Activated T-helper 2 cell treated with anti-CD3 and anti-CD28 coated beads, Interferon-gamma antibody, Interleukin-2, Interleukin-4, amounts not matched to agents 10 μg/mL and 5 μg/mL and 100 μg/mL, durations not matched to agents 14 hours and 24 hours and 36 hours (primary cell): Measurements from ENCODE around the gene GNB5. TPM values are rescaled to one million over a fixed set of nuclear protein-coding genes. Genes with fewer than 3 reads are reported as not detected.

Experiments used
- DNase-seq: peaks from one replicate; pipeline ENCODE4 v3.0.0; 2021; ENCODE audit warnings: low spot score
- H3K27ac Mint-ChIP-seq: one replicate; pipeline ENCODE4 v1.8.0; 2021; ENCODE audit warnings: mixed read lengths
- H3K27me3 Mint-ChIP-seq: one replicate; pipeline ENCODE4 v1.8.0; 2021; ENCODE audit warnings: low read depth, mixed read lengths
- H3K36me3 Mint-ChIP-seq: one replicate; pipeline ENCODE4 v1.8.0; 2021; ENCODE audit warnings: low read depth, mixed read lengths
- H3K4me1 Mint-ChIP-seq: one replicate; pipeline ENCODE4 v1.8.0; 2021; ENCODE audit warnings: low read depth, mixed read lengths
- H3K4me3 Mint-ChIP-seq: one replicate; pipeline ENCODE4 v1.8.0; 2021; ENCODE audit warnings: low read depth, mild to moderate bottlenecking, moderate library complexity, mixed read lengths
- H3K9me3 Mint-ChIP-seq: one replicate; pipeline ENCODE4 v1.8.0; 2021; ENCODE audit warnings: mixed read lengths
- intact Hi-C: fragments of 100-400 bp; cut with micrococcal nuclease; formaldehyde crosslinking; loops from one replicate; pipeline ENCODE4 v1.15.1; 2023
- total RNA-seq: library from RNA; stranded (reverse); gene quantifications from 2 replicates; pipeline ENCODE4 v1.2.3, GENCODE V29; 2022

Gene GNB5
- total RNA-seq, 1 donor from 2014 or later, result 25.8 TPM

GRCh38 chr15:52120488-52120887, 70.7 kb downstream of the GNB5 start:
- H3K36me3 Mint-ChIP-seq, result peaks cover 9% of the 10 kb centered on the region
- no peak overlapping the region for H3K4me3 Mint-ChIP-seq
- H3K4me1 Mint-ChIP-seq, result peaks cover 15% of the 10 kb centered on the region
- intact Hi-C loops, result no loop called here
- peaks cover 4% of the 10 kb centered on the region for H3K27me3 Mint-ChIP-seq
- H3K27ac Mint-ChIP-seq, result no peak overlapping the region
- H3K9me3 Mint-ChIP-seq, result no peaks in the 10 kb centered on the region
- no peak for DNase-seq

DNA sequence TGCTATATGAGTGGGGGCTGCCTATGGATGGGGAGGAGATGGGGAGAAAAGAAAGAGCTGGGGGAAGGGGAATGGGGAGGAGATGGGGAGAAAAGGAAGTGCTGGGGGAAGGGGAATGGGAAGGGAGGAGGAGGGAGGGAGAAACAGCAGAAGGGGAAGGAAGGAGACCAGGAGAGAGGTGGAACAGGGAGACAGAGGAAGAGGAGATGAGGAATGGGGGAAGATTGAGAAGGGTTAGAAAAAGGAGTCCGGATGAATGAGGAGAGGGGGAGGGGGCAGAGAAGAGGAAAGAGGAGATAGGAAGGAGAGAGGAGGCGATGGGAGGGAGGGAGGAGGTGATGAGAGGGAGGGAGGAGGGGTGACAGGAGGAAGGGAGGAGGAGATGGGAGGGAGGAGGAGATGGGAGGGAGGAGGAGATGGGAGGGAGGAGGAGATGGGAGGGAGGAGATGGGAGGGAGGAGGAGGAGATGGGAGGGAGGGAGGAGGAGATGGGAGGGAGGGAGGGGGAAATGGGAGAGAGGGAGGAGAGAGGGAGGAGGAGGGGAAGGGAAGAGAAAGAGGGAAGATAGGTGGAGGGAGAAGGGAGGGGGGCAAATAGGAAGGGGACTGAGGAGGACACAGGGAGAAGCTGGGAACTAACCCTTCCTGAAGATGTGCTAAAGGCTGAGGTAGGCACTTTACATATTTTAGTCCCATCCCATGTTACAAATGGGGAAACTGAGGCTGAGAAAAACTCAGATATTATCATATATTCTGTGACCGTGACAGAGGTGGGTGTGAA, 72.0 kb downstream of the GNB5 start:
- H3K27me3 Mint-ChIP-seq, result peaks cover 8% of the 10 kb centered on the region
- H3K4me3 Mint-ChIP-seq, result no peak overlapping the region
- DNase-seq, result no peak
- H3K4me1 Mint-ChIP-seq, result peaks cover 10% of the 10 kb centered on the region
- peaks cover 5% of the 10 kb centered on the region for H3K36me3 Mint-ChIP-seq
- H3K27ac Mint-ChIP-seq, result no peak overlapping the region
- intact Hi-C loops, result no loop called here
- no peaks in the 10 kb centered on the region for H3K9me3 Mint-ChIP-seq

- no peak overlapping the region for H3K4me3 Mint-ChIP-seq
- intact Hi-C loops, result no loop called here
These were observed 73.6 kb downstream of the GNB5 start for GRCh38 chr15:52117549-52117948.

GRCh38 chr15:52115598-52116427, 75.4 kb downstream of the GNB5 start:
- intact Hi-C loops, result no loop called here
- no peak for DNase-seq
- H3K9me3 Mint-ChIP-seq, result no peaks in the 10 kb centered on the region
- H3K4me1 Mint-ChIP-seq, result peaks cover 10% of the 10 kb centered on the region
- H3K27ac Mint-ChIP-seq, result no peak overlapping the region
- H3K36me3 Mint-ChIP-seq, result no peaks in the 10 kb centered on the region
- H3K4me3 Mint-ChIP-seq, result no peak overlapping the region
- H3K27me3 Mint-ChIP-seq, result peaks cover 20% of the 10 kb centered on the region

More at GRCh38 chr15:52117549-52117948, 73.6 kb downstream of the GNB5 start:
- peaks cover 12% of the 10 kb centered on the region for H3K27me3 Mint-ChIP-seq
- no peaks in the 10 kb centered on the region for H3K36me3 Mint-ChIP-seq
- no peak overlapping the region for H3K27ac Mint-ChIP-seq
- DNase-seq, result no peak
- H3K4me1 Mint-ChIP-seq, result peaks cover 10% of the 10 kb centered on the region
- H3K9me3 Mint-ChIP-seq, result no peaks in the 10 kb centered on the region

- H3K4me1 Mint-ChIP-seq, result peaks cover 16% of the 10 kb centered on the region
- H3K4me3 Mint-ChIP-seq, result no peak overlapping the region
- no peak overlapping the region for H3K27ac Mint-ChIP-seq
- H3K36me3 Mint-ChIP-seq, result no peaks in the 10 kb centered on the region
- intact Hi-C loops, result no loop called here
- DNase-seq, result no peak
- H3K9me3 Mint-ChIP-seq, result no peaks in the 10 kb centered on the region
- peaks cover 30% of the 10 kb centered on the region for H3K27me3 Mint-ChIP-seq
These were observed 76.7 kb downstream of the GNB5 start for GRCh38 chr15:52114261-52115055.

GRCh38 chr15:52113708-52114107, 77.5 kb downstream of the GNB5 start:
- peaks cover 16% of the 10 kb centered on the region for H3K4me1 Mint-ChIP-seq
- H3K36me3 Mint-ChIP-seq, result no peaks in the 10 kb centered on the region
- H3K4me3 Mint-ChIP-seq, result no peak overlapping the region
- intact Hi-C loops, result no loop called here
- no peaks in the 10 kb centered on the region for H3K9me3 Mint-ChIP-seq
- H3K27ac Mint-ChIP-seq, result no peak overlapping the region
- peaks cover 32% of the 10 kb centered on the region for H3K27me3 Mint-ChIP-seq
- DNase-seq, result no peak

DNA sequence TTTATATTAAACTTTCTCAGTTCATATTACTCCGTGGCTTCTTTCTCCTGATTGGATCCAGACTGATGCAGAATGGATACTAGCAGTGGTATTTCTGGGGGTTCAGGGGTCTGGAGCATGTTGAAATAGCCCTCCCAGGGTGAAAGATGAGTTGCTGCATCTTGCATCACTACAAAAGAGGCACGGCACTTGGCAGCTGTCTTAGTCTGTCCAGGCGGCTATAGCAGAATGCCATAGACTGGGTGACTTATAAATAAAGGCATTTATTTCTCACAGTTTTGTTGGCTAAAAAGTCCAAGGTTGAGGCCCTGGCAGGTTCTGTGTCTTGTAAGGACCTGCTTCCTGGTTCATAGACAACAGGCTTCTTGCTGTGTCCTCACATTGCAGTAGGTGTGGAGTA, 78.0 kb downstream of the GNB5 start:
- intact Hi-C loops, result no loop called here
- H3K4me3 Mint-ChIP-seq, result peak overlapping the region; percentile 31
- no peaks in the 10 kb centered on the region for H3K36me3 Mint-ChIP-seq
- peaks cover 35% of the 10 kb centered on the region for H3K27me3 Mint-ChIP-seq
- DNase-seq, result no peak
- H3K9me3 Mint-ChIP-seq, result no peaks in the 10 kb centered on the region
- peaks cover 16% of the 10 kb centered on the region for H3K4me1 Mint-ChIP-seq
- no peak overlapping the region for H3K27ac Mint-ChIP-seq

- Mint-ChIP-seq H3K4me3 (peak overlapping the region; percentile 74), H3K4me1 (peaks cover 16% of the 10 kb centered on the region), H3K36me3 (no peaks in the 10 kb centered on the region), H3K9me3 (no peaks in the 10 kb centered on the region), H3K27me3 (peaks cover 35% of the 10 kb centered on the region), H3K27ac (no peak overlapping the region)
- peak; percentile 37 for DNase-seq
- intact Hi-C loops, result no loop called here
These were observed 78.9 kb downstream of the GNB5 start for GRCh38 chr15:52112203-52112750.

DNA sequence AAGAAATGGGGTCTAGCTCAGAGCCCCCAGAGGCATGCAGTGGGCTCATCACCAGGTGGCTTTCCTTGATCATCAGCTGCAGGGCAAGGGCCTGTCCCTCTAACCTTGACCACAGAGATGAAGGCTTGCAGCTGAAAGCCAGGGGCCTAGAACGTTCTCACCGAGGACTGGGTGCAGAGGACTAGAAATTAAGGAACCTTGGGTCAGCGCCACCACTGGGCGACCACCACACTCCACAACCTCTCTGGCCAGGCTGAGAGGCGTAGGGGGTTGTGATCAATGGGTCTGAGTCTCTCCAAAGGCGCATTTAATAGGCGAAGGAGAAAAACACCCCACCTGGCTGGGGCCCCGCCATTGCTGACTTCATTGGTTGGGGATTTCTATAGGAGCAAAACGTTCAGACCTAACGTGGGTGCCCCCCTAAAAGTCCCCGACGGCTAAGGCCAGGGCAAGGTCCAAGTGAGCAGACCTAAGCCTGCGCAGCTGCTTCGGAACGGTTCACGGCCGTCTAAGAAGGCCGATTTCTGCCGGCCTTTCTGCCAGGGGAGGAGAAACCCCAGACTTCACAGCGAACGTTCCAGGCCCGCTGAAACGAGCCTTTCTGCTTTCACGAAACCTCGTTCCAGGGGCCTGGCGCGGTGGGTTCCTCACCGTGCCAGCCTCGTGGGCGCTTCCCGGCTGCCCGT, 79.5 kb downstream of the GNB5 start:
- intact Hi-C loops, result no loop called here
- DNase-seq, result no peak
- H3K36me3 Mint-ChIP-seq, result no peaks in the 10 kb centered on the region
- H3K4me3 Mint-ChIP-seq, result no peak overlapping the region
- peaks cover 35% of the 10 kb centered on the region for H3K27me3 Mint-ChIP-seq
- no peak overlapping the region for H3K27ac Mint-ChIP-seq
- H3K9me3 Mint-ChIP-seq, result no peaks in the 10 kb centered on the region
- H3K4me1 Mint-ChIP-seq, result peaks cover 16% of the 10 kb centered on the region

GRCh38 chr15:52109559-52110451, 81.4 kb downstream of the GNB5 start:
- H3K27ac Mint-ChIP-seq, result no peak overlapping the region
- no peaks in the 10 kb centered on the region for H3K9me3 Mint-ChIP-seq
- intact Hi-C loops, result no loop called here
- no peaks in the 10 kb centered on the region for H3K36me3 Mint-ChIP-seq
- peaks cover 6% of the 10 kb centered on the region for H3K4me1 Mint-ChIP-seq
- no peak for DNase-seq
- no peak overlapping the region for H3K4me3 Mint-ChIP-seq
- peaks cover 31% of the 10 kb centered on the region for H3K27me3 Mint-ChIP-seq

DNA sequence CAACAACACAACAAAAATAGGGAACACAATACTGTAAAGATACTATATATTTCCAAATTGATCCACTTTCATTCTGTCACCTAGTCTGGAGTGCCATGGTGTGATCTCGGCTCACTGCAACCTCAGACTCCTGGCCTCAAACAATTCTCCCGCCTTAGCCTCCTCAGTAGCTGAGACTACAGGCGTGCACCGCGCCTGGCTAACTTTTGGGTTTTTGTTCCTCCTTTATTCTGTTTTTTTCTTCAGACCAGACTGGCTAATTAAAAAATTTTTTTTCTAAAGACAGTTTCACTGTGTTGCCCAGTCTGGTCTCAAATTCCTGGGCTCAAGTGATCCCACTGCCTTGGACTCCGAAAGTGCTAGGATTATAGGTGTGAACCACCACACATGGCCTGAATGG, 84.0 kb downstream of the GNB5 start:
- Mint-ChIP-seq H3K27ac (no peak overlapping the region), H3K4me3 (no peak overlapping the region), H3K36me3 (no peaks in the 10 kb centered on the region), H3K9me3 (no peaks in the 10 kb centered on the region), H3K4me1 (peaks cover 11% of the 10 kb centered on the region), H3K27me3 (peaks cover 22% of the 10 kb centered on the region)
- no peak for DNase-seq
- intact Hi-C loops, result no loop called here
